OCI-LY3 (cell line): Measurements from ENCODE around the gene PANK4.

Experiments
- CTCF ChIP-seq: fragments of 200-600, 300-600 bp; sonication (generic); IDR thresholded peaks from 2 replicates; pipeline ENCODE4 v1.5.1; 2014; ENCODE audit warnings: antibody characterized with exemption, low read length, low read depth
- EZH2phosphoT487 ChIP-seq: fragments of 200-600 bp; shearing (Covaris generic); IDR thresholded peaks from 2 replicates; pipeline ENCODE4 v1.6.1; 2018; ENCODE audit warnings: antibody characterized with exemption, mixed run types, low read depth

GRCh38 chr1:2563205-2563604 lies 36.8 kb upstream of the PANK4 start:
- TF ChIP-seq EZH2phosphoT487 (no peak), CTCF (no peak)
